HG03442 (cell line): Measurements from ENCODE around the gene SPRR4.
"Not testable (repeated sequence)": the region's sequence is repeated elsewhere in the genome, so short reads cannot be mapped to it uniquely, and the experiment has no call there.

Source experiments
- ATAC-seq: cut with Tn5 transposase; IDR thresholded peaks from one replicate; pipeline ENCODE4 v1.9.1; 2021; ENCODE audit warnings: mild to moderate bottlenecking, moderate library complexity; ENCODE audit not compliant: unreplicated experiment

SPRR4 gene

GRCh38 chr1:153011235-153011758 lies 40.8 kb downstream of the SPRR4 start:
- not testable (repeated sequence) for ATAC-seq

GRCh38 chr1:153021829-153022228 lies 51.4 kb downstream of the SPRR4 start:
- not testable (repeated sequence) for ATAC-seq
